HepG2 (cell line): ENCODE measurements around the gene COASY. TPM values are rescaled to one million over a fixed set of nuclear protein-coding genes. Genes with fewer than 3 reads are reported as not detected.
A peak's percentile ranks its signal among the peaks of the same experiment; 100 is the strongest.

Experiments used
- AKNA ChIP-seq: sonication (generic); formaldehyde crosslinking; IDR thresholded peaks from 2 replicates; pipeline ENCODE4 v1.4.0; 2020; ENCODE audit warnings: missing genetic modification reagents, borderline replicate concordance
- ARNT ChIP-seq: fragments of 450-650 bp; IDR thresholded peaks from 2 replicates; pipeline ENCODE4 v1.6.1; 2017
- FOXO1 ChIP-seq: sonication (generic); formaldehyde crosslinking; IDR thresholded peaks from 2 replicates; pipeline ENCODE4 v1.4.0; 2020; ENCODE audit warnings: missing genetic modification reagents
- GLI4 ChIP-seq: sonication (generic); formaldehyde crosslinking; IDR thresholded peaks from 2 replicates; pipeline ENCODE4 v1.5.1; 2020; ENCODE audit warnings: missing genetic modification reagents, mild to moderate bottlenecking, moderate library complexity, borderline replicate concordance
- KLF16 ChIP-seq, 2 experiments: sonication (generic) in 1 of 2; formaldehyde crosslinking in 1 of 2; IDR thresholded peaks; 2 replicates each; pipeline versions ENCODE4 v1.6.1 to v1.8.0; 2016 to 2023; ENCODE audit warnings: missing genetic modification reagents in 2 of 2, missing compliant biosample characterization in 1 of 2
- MTF1 ChIP-seq: sonication (generic); formaldehyde crosslinking; IDR thresholded peaks from 2 replicates; pipeline ENCODE4 v1.5.0; 2020; ENCODE audit warnings: missing genetic modification reagents
- NKX3-1 ChIP-seq: sonication (generic); formaldehyde crosslinking; IDR thresholded peaks from 2 replicates; pipeline ENCODE4 v1.5.0; 2020; ENCODE audit warnings: missing genetic modification reagents
- PHF21A ChIP-seq: sonication (generic); formaldehyde crosslinking; IDR thresholded peaks from 2 replicates; pipeline ENCODE4 v1.5.0; 2020; ENCODE audit warnings: mild to moderate bottlenecking, missing genetic modification reagents
- PHF8 ChIP-seq: sonication (generic); formaldehyde crosslinking; IDR thresholded peaks from 2 replicates; pipeline ENCODE4 v1.5.0; 2020; ENCODE audit warnings: missing genetic modification reagents
- RBM22 ChIP-seq: fragments of 200-400 bp; formaldehyde crosslinking; optimal IDR thresholded peaks from 2 replicates; pipeline ENCODE3; 2017; ENCODE audit warnings: mild to moderate bottlenecking, low read length, moderate library complexity
- RFXANK ChIP-seq: IDR thresholded peaks from 2 replicates; pipeline ENCODE4 v1.6.1; 2016
- SETDB1 ChIP-seq: sonication (generic); formaldehyde crosslinking; IDR thresholded peaks from 2 replicates; pipeline ENCODE4 v1.5.1; 2020; ENCODE audit warnings: missing genetic modification reagents, mild to moderate bottlenecking, borderline replicate concordance
- SIN3B ChIP-seq: fragments of 150-350 bp; IDR thresholded peaks from 2 replicates; pipeline ENCODE4 v1.6.1; 2014; ENCODE audit warnings: low read length
- SMYD3 ChIP-seq: sonication (generic); formaldehyde crosslinking; IDR thresholded peaks from 2 replicates; pipeline ENCODE4 v1.8.1; 2023; ENCODE audit warnings: mild to moderate bottlenecking, missing genetic modification reagents
- SNRNP70 ChIP-seq: fragments of 200-400 bp; formaldehyde crosslinking; IDR thresholded peaks from 2 replicates; pipeline ENCODE4 v1.6.1; 2017; ENCODE audit warnings: mild to moderate bottlenecking, low read depth, low read length, moderate library complexity
- SOX6 ChIP-seq, 2 experiments: fragments of 450-650 bp in 1 of 2; sonication (generic) in 1 of 2; formaldehyde crosslinking in 1 of 2; IDR thresholded peaks; 2 replicates each; pipeline versions ENCODE4 v1.4.0 to v1.6.1; 2017 to 2020; ENCODE audit warnings: antibody characterized with exemption in 1 of 2, mild to moderate bottlenecking in 1 of 2, missing genetic modification reagents in 1 of 2
- SUZ12 ChIP-seq: fragments of 150-350 bp; IDR thresholded peaks from 2 replicates; pipeline ENCODE4 v1.6.1; 2014; ENCODE audit warnings: low read depth, low read length
- TCF7 ChIP-seq: sonication (generic); IDR thresholded peaks from 2 replicates; pipeline ENCODE4 v1.6.1; 2016; ENCODE audit warnings: antibody characterized with exemption, low read depth
- XRCC5 ChIP-seq: fragments of 200-400 bp; formaldehyde crosslinking; optimal IDR thresholded peaks from 2 replicates; pipeline ENCODE3; 2017; ENCODE audit warnings: mild to moderate bottlenecking, low read length
- ZBTB26 ChIP-seq: IDR thresholded peaks from 2 replicates; pipeline ENCODE4 v1.6.1; 2016; ENCODE audit warnings: missing compliant biosample characterization, missing genetic modification reagents, borderline replicate concordance
- ZBTB46 ChIP-seq: sonication (generic); formaldehyde crosslinking; IDR thresholded peaks from 2 replicates; pipeline ENCODE4 v1.4.0; 2020; ENCODE audit warnings: mild to moderate bottlenecking, missing genetic modification reagents, borderline replicate concordance
- ZEB1 ChIP-seq: IDR thresholded peaks from 2 replicates; pipeline ENCODE4 v1.6.1; 2012; ENCODE audit warnings: mild to moderate bottlenecking, low read depth, inconsistent platforms; ENCODE audit not compliant: insufficient replicate concordance
- ZNF350 ChIP-seq: sonication (generic); formaldehyde crosslinking; IDR thresholded peaks from 2 replicates; pipeline ENCODE4 v1.4.0; 2020; ENCODE audit warnings: mild to moderate bottlenecking, low read depth, missing genetic modification reagents, borderline replicate concordance
- ZSCAN22 ChIP-seq: sonication (generic); formaldehyde crosslinking; IDR thresholded peaks from 2 replicates; pipeline ENCODE4 v1.4.0; 2020; ENCODE audit warnings: mild to moderate bottlenecking, missing genetic modification reagents
- ZSCAN30 ChIP-seq: sonication (generic); formaldehyde crosslinking; IDR thresholded peaks from 2 replicates; pipeline ENCODE4 v1.5.0; 2020; ENCODE audit warnings: mild to moderate bottlenecking, missing genetic modification reagents
- polyA plus RNA-seq, 8 experiments: library from polyadenylated mRNA; depleted of rRNA in 3 of 8; stranded (reverse) in 7 of 8; unstranded in 1 of 8; fragments of >200 nt; fragmentation: Illumina TruSeq in 4 of 8; extraction: Trizol in 4 of 8; gene quantifications; 2 replicates each; pipeline versions ENCODE4 v1.2.1 to v1.2.3, GENCODE V29; 2011 to 2016; ENCODE audit warnings: low read depth in 4 of 8, missing spikeins in 1 of 8, mixed read lengths in 1 of 8; ENCODE audit not compliant: insufficient read depth in 1 of 8
- total RNA-seq, 5 experiments: library from RNA; depleted of rRNA; stranded (reverse); fragments of >200 nt; fragmentation: Illumina TruSeq; extraction: Trizol; gene quantifications; 2 replicates each; pipeline ENCODE4 v1.2.3, GENCODE V29; 2016; ENCODE audit warnings: low read depth in 1 of 5

The COASY gene
- total and polyA plus RNA-seq, 2 of the 13 experiments (the other 11 are each of a cell fraction or from before 2014, with no cell fraction given): 90.7 to 125 TPM

GRCh38 chr17:42537156-42537805, 24.7 kb upstream of the COASY start (continued):
- no peak for TF ChIP-seq XRCC5
- no peak for TF ChIP-seq SMYD3 (CRISPR knock-in tag)
- TF ChIP-seq MTF1 (CRISPR knock-in tag): no peak
- no peak for TF ChIP-seq NKX3-1 (CRISPR knock-in tag)
- no peak for TF ChIP-seq RFXANK (CRISPR knock-in tag)
- no peak for TF ChIP-seq SIN3B
- TF ChIP-seq SNRNP70: no peak
- TF ChIP-seq ZSCAN22 (CRISPR knock-in tag): no peak
- TF ChIP-seq PHF8 (CRISPR knock-in tag): no peak
- no peak for TF ChIP-seq SETDB1 (CRISPR knock-in tag)
- TF ChIP-seq SUZ12: no peak
- no peak for TF ChIP-seq SOX6 (IDR thresholded peaks at IDR 0.05)
- TF ChIP-seq SOX6 (CRISPR knock-in tag; IDR thresholded peaks at IDR 0.05): no peak
- no peak for TF ChIP-seq TCF7
- TF ChIP-seq ZNF350 (CRISPR knock-in tag): no peak
- no peak for TF ChIP-seq ARNT
- no peak for TF ChIP-seq GLI4 (CRISPR knock-in tag)
- TF ChIP-seq ZBTB46 (CRISPR knock-in tag): no peak
- TF ChIP-seq AKNA (CRISPR knock-in tag): no peak
- no peak for TF ChIP-seq PHF21A (CRISPR knock-in tag)
- TF ChIP-seq KLF16 (CRISPR knock-in tag; IDR thresholded peaks at IDR 0.05): no peak
- TF ChIP-seq FOXO1 (CRISPR knock-in tag): no peak
- no peak for TF ChIP-seq ZEB1
- 0 out of 2 replicates have a peak, but pooled peaks have one; percentile 54 for TF ChIP-seq ZSCAN30 (CRISPR knock-in tag)
- peak; percentile 7 for TF ChIP-seq RBM22
- TF ChIP-seq ZBTB26 (CRISPR knock-in tag): no peak
